GM21825 (cell line): ENCODE data around the gene NR6A1.

Source experiments
- ATAC-seq: cut with Tn5 transposase; IDR thresholded peaks from one replicate; pipeline ENCODE4 v1.9.1; 2021; ENCODE audit warnings: mild to moderate bottlenecking, moderate library complexity; ENCODE audit not compliant: unreplicated experiment

Gene NR6A1

DNA sequence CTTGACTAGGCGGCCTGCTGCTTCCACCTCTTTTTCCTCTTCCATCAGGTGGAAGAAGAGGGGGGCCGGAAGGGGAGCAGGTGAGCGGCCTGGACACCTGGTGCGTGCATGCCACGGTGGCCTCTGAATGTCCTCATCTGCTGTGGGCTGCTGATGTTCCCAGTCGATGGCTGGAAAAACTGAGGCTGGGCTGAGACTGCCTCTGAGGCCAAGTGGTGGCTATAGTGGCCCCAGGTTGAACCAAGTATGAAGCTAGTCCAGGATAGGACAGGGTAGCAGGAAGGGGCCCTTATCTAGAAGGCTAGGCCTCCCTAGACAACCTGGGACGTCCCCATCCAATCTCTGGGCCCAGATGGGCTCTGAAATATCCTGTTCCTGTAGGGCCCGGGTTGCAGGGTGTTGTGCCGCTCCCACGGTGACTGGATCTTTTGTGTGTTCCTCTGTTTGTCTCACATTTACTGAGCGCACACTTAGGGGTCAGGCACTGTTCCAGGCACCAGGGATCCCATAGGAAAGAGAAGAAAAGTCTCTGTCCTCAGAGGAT, 263.2 kb downstream of the NR6A1 start:
- no peak for ATAC-seq

DNA sequence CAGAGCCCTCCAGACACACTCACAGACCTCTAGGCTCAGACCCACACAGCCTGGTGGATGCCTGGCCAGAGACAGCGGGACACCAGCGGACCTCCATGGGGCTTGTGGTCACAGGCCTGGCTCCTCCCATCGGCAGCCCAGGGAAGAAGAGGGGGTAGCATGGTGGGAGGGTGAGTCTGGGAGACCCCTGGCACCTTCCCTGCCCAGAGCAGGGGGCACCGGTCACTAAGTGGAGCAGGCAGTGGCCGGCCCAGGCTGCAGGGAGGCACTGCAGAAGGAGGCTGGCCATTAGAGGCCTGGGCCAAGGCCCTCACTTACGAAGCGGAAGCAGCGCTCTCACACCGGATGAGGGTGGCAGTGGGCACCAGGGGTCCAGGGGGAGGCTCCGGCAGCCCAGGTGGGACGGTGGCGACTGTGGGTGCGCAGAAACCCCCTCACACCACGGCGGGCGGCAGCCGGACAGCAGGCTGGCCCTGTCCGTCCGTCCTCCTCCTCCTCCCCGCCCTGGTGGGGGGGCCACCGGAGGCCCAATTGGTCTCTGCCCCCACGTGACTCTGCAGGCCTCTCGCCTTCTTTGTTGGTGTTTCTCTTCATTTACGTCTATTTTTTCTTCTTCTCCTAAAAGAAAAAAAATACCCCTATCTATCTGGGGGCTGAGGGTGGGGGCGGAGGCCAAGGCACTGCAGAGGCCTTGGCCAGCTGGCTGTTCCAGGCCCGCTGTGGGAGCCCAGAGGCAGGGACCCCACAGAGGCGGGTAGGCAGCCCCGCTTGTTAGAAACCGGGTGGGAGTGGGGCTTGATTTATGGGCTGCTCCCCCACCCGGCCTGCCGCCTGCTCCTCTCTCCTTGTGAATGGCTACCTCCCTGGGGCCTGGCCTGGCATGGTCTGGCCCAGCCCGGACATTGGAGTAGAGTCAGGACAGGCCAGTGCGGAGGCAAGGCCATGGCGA, 263.9 kb downstream of the NR6A1 start, which contains the start of gene NR5A1:
NR5A1 (minus strand) TSS at position 469 of the 949 bp plus-strand sequence. CDS start 4,004 bp downstream, outside the sequence.
- ATAC-seq = no peak

DNA sequence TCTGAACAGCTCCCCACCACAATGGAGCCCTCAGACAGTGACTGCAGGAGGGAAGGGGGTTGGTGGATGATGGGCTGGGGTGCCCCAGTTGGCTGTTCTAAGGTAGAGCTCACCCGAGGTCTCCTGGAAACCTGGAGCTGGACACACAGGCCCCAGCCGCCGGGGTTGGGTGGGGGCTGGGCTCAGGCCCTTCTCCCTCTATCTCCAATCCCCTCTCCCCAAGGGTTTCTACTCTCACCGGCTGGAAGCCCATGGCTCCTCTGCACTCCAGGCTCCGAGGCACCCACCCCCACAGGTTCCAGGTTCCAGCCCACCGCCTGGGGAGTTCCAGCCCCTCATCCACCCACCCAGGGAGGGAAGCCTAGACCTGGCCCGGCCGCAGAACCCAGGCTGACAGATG, 264.7 kb downstream of the NR6A1 start:
- ATAC-seq = no peak

DNA sequence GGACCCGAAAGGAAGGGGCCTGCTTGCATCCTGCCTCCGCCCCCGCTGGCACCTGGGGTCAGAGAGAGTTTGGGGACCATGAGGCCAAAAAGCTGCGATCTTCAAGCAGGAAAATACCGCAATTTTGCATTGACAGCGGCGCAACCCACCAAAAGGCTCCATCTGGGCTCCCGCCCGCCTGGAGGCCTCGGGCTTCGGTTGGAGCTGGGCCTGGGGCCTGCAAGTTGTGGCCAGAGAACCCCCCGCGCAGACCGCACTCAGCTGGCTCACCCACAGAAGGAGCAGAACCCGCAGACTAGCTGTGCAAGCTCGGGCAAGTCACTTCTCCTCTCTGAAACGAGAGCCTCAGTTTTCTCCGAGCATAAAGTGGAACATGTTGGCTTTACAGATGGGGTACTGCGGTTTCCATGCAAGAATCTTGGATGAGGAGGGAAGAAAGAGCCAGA, 265.2 kb downstream of the NR6A1 start:
- no peak for ATAC-seq

DNA sequence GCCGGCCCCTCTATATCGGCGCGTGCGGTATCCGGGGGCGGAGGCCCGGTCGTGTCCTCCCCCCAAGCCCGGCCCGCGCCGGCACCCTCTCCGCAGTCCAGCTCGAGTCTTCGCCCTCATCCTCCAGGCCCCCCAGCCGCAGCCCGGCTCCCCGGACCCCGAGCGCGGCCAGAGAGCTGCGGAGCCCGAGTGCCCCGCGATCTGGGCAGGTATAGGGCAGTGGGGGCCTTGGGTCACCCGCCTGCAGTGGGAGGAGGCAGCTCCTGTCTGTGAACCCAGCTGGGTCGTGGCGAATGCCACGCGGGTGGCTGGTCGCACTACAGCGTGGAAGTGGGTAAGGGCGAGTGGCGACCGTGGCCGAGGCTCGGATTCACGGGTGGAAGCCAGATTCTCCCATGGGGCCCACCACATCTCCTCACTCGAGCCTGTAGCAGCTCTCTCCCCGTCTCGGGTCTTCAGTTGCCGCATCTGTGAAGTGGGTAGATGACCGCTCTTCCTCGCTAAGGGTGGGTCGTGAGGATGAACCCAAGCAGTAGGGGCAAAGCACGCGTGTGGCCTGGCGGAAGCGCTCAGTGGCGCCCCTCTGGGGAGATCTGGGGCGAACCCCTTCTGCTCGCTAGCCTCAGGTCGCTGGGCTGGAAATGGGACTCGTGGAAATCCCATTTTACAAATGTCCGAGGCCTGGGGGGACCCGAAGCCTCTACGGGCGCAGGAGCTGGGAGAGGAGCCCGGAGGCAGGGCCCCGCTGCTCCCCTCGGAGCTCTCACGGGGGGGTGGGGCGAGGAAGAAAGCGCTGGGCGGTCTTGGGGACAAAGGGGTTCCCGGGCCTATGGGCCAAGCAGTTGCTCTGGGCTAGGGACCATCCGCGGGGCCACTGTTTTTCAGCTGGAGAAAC, 265.9 kb downstream of the NR6A1 start:
- no peak for ATAC-seq

DNA sequence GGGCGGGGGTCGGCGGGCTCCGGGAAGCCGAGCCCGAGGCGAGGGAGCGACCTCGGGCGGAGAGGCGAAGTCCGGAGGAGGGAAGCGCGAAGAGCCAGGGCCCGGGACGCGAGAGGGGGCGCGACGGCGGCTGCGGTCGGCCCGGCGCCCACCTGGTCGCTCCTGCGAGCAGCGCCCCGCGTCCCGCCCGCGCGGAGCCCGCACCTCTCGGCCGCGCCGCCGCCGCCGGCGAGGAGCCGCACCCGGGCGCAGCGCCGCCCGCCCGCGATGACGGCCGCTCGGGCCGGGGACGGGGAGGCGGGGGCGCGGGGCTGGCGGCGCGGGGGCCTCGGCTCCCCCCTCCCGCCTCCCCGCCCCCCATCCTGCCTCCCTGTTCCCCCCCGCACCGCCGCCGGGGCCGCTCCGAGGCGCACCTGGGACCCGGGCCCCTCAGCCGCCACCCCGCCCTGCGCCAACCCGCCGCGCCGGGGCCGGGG, 266.5 kb downstream of the NR6A1 start:
- no peak for ATAC-seq

DNA sequence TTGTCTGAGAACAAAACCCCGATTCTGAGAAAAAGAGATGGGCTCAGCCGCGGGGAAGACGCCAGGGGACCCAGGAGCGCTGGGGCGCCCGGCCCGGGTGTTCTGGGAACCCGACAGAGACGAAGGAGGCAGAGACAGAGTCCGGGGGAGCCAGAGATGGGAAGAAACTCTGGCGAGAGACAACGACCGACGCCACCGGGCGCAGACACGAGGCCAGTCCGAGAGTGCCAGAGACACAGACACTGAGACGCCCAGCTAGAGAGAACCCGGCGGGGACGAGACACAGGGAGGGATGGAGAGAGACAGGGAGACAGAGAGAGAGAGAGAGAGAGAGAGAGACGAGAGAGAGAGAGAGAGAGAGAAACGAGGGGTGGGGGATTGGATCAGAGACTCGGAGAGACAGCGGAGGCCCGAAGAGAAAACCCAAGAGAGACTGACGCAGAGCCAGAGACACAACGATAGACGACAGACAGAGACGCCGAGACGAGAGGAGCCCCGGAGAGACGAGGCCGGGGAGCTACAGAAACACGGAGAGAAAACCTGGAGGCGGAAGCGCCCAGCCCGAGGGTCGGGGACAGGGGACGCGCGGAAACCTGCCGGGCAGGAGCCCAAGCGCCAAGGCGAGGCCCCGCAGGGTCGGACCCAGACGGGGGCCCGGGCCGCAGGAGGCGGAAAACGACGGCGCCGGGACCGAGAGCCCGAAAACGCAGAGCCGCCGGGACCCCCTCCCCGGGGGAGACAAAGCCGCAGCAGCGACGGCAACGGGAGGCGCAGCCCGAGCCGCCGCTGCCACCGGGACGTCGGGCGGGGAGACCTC, 267.2 kb downstream of the NR6A1 start:
- no peak for ATAC-seq

DNA sequence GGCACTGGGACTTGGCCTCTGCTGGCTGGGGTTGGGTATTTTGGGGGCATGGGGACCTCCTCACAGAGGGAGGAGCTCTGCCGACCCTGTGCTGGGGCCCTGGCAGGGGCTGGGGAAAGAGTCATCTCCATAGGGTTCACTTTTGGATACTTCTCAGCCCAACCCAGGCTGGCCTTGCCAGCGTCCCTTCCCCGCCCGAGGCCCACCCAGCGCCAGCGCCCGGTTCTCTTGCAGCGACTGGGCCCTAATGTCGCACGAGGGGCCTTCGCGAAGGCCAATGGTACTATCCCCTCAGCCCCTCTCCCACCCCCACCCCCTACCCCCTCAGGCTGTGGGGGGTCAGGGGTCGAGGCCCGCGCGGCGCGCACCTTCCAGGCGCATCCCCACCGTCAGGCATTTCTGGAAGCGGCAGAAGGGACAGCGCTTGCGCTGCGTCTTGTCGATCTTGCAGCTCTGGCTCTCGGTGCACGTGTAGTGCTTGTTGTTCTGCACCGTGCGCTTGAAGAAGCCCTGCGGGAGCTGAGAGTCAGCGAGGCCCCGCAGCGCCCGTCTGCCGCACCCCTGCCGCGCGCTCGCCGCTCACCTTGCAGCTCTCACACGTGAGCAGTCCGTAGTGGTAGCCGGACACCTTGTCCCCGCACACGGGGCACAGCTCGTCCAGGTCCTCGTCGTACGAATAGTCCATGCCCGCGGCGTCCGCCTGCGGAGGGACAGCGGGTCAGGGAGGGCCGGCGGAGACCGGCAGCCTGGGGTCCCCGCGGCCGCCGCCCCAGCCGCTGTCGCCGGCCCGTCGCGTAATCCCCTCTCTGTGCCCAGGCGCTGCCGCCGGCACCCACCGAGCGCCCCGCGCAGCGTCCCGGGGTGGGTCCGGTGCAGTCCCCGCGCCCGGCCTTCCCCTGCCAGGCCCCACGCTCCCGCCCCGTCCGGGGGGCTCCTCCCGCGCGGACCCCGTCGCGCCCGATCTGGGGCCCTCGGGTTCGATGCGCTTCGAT, 268.1 kb downstream of the NR6A1 start:
- no peak for ATAC-seq

DNA sequence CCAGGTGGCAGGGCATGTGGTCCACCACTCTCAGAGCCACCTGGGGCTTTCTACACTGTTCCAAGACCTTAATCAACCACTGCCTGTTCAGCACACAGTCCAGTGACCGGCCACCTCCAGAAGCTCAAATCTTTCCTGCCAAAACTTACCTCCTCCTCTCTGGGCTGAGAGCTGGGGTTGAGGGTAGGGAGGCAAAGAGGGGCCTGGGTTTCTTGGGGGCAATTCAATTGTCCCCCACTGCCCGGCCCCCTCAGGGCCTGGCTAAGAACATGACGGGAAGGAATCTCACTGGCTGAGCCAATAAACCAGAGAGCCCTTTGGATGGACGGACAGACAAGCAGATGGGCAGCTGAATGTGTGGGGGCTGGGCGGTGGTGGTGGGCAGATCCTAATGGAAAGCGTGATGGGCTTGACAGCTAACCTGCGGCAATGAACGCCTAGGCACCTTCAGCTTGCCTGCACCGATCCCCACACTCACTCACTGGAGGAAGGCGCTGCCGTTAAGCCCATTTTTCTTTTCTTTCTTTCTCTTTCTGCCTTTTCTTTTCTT, 269.3 kb downstream of the NR6A1 start:
- no peak for ATAC-seq

DNA sequence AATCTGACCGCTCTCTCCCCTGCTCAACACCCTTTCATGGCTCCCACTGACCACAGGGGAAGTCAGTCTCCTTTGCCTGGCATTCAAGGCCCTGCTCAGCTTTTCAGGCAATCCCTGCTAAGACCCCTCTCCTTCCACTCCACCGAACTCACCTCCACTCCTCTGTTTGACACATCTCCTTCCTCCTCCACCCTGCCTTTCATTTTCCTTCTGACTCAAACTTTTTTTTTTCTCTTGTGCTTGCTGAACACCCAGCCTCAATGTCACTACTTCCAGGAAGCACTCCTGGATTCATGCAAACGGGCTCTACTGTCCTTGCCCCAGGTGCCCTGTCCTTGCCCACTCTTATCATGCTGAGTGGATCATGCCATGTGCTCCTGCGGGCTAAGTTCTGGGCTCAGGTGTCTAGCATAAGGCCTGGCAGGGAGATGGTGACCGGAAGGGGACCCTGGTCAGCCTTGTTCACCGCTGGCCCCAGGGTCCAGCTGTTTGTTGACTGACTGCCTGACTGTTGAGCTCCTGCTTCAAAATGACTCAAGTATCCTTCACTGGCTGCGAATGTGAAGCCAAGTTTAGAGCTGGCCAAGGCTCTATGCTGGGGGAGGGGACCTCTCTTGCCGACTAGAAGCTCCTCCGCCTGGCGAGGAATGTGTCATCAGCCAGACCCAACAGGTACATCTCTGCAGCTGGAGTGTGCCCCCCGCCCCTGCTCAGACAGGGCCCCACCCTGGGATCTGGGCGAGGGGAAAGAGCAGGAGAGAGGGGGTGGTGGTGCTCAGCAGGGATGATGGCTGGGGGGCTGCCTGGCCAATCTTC, 270.1 kb downstream of the NR6A1 start:
- ATAC-seq = no peak

DNA sequence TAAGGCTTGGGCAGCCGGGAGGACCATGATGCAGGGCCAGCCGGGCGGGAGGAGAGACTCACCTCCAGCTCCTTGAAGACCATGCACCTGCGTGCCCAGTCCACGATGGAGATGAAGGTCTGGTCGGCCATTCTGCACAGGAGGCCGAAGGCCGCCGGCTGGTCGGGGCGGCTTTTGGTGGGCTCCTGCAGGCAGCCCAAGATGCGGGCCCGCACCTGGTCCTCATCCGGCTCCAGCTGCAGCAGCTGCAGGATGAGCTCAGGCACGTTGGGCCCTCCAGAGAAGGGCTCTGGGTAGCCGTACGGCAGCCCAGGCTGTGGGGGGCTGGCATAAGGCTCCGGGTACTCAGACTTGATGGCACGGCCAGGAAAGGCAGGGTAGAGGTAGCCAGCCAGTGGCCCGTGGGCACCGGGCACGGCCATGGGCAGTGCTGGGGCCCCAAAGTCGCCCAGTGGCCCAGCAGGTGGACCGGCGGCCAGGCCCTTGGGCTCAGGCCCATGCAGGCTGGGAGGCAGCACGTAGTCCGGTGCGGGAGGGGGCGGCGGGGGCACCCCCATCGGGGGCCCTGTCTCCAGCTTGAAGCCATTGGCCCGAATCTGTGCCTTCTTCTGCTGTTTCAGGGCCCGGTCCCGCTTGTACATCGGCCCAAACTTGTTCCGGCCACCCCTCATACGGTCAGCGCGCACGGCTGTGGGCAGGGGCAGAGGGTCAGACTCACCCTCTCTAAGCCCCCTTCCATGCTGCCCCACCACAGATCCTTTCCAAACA, 270.9 kb downstream of the NR6A1 start:
- ATAC-seq = no peak

DNA sequence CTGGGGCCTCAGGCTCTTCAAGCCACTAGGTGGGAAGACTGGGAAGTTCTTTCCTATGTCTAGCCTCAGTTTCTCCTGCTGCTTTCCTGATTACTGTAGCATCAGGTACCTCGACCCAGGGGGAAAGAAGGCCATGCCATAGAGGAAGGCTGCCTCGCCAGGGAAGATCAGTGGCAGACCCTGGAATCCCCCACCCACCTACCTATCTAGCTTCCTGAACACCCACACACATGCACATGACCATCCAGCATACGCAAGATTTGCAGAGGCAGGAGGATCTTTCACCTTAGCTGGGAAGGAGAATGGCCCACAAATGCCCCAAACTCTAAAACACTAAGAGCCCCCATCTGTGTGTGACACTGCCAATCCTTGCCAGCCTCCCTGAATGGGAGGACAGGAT, 271.9 kb downstream of the NR6A1 start:
- no peak for ATAC-seq

DNA sequence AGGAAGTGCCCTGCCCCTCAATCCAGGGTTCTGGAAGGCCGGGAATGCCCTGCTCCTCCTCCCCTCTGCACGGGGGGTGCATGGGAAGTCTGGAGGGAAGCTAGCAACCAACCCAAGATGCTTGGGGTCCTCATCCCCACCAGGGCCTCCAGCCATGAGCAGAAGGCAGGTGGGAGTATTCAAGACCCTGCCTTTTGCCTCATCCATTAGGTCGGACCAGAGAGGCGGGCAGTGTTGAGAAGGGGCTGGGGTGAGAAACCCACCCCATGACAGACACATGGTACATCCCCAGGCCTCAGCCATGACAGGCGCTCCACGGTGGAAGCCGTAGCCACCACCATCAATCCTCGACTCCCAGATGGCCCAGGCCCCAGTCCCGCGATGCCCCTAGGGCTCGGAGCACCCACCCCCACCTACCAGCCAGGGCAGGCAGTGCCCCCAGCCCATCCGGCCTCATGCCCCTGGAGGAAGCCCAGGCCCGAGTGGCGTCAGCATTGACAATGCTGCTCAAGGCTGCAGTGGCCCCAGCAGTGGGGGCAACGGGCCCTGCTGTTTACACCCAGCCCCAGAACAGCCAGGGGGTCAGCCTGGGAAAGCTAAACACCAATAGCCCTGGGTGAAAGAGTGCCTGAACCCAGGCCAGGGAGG, 272.5 kb downstream of the NR6A1 start:
- ATAC-seq = no peak

DNA sequence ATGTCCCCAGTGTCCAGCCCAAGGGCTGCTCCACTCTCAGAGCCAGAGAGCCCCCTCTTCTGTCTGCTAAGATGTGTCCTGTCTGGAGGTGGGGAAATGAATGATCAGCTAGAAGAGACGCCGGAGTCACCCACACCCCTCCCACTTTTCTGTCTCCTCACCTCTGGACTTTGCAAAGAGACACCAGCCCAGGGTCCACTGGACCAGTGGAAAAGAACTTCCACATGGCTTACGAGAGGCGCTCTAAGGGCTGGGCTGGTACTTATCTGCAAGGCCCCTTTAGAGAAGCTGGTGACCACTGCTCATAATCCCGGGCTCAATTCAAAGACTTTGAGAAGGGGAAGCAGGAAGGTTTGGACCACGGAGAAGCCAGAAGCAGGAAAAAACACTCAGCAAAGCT, 273.1 kb downstream of the NR6A1 start:
- ATAC-seq = no peak

DNA sequence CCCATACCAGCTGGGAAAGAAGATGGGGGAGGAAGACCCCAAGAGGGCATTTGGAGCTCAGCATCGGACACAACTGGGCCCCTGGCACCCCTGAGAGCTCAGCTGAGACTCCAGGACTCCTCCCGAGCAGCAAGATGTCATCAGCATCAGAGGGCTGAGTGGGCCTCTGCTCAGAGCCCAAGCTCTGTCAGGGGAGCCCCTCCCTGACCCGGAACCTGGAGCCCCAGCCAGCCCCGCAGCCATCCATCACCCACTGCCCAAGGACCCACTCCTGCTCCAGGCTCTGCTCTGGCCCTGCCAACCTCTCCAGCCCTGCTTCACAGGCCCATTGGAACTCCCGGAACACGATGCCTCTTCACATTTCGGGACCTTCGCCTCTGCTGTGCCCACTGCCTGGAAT, 273.7 kb downstream of the NR6A1 start:
- ATAC-seq = no peak

DNA sequence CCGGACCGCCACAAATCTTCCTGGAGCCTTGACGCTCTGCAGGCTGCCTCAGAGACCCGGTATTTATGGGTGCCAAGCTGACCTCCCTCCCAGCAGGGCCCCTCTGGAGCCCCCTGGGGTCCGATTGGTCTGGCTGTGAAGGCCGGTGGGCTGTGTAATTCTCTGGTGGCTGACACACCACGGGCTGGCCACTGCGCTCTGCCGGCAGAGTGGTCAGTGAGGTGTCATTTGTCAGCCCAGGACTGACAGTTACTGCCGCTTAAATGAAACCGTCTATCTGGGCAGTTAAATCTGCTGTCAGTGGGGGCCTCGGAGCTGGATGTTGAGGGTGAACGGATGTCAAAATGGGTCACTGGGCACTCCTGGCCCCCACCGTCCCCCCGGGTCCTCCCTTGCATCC, 274.6 kb downstream of the NR6A1 start:
- no peak for ATAC-seq

DNA sequence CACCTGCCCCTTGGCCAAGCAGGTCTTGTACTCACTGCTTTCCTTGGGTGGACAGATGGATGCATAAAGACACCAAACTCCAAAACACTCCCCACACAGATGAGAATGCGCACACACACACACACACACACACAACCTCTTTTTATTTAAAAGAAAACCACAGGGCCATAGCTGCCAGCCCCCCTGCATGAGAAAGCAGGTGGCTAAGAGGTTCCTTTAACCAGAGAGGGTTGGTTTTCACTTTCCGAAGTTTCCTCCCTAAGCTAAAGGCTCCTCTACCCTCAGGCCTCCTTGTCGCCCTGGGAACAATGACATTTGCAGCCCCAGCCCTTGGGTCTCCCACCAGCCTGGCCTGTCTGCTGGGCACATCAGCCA, 275.0 kb downstream of the NR6A1 start:
- ATAC-seq = no peak
